ENCODE data around the gene MSI2. TPM values are rescaled to one million over a fixed set of nuclear protein-coding genes. Genes with fewer than 3 reads are reported as not detected.

The MSI2 gene
- total RNA-seq, 2 donors from 2014 or later, result 53.1 to 74.0 TPM

DNA sequence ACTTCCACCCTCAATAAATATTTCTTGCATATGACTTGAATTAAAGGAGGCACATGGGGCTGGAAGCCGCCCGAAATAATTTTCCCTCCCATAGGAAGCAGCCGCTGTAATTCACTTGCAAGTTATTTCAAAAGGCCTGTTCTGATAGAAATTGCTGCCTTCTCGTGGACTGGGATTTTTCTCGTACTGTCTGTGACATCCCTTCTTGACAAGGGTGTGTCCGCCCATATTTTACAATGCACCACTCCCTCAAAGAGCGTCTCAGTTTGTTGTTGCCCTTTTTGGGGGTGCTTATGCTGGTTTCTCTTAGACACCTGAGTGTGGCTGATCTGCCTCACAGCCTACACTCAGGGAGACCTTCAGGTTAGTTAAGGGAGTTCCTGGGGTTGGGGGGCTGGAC is 160.0 kb downstream of the MSI2 start:
- Histone ChIP-seq H3K9me3 (no peaks in the 10 kb centered on the region), H3K27ac (no peak overlapping the region), H3K36me3 (no peaks in the 10 kb centered on the region), H3K4me1 (replicated peaks) (no peaks in the 10 kb centered on the region), H3K4me3 (no peak overlapping the region), H3K27me3 (replicated peaks; ENCODE audit: insufficient read depth) (no peaks in the 10 kb centered on the region)
- DNase-seq (ENCODE audit: low spot score), result no peak
- intact Hi-C loops (cut with DNase I), result no loop called here
- TF ChIP-seq, protein P1, sequence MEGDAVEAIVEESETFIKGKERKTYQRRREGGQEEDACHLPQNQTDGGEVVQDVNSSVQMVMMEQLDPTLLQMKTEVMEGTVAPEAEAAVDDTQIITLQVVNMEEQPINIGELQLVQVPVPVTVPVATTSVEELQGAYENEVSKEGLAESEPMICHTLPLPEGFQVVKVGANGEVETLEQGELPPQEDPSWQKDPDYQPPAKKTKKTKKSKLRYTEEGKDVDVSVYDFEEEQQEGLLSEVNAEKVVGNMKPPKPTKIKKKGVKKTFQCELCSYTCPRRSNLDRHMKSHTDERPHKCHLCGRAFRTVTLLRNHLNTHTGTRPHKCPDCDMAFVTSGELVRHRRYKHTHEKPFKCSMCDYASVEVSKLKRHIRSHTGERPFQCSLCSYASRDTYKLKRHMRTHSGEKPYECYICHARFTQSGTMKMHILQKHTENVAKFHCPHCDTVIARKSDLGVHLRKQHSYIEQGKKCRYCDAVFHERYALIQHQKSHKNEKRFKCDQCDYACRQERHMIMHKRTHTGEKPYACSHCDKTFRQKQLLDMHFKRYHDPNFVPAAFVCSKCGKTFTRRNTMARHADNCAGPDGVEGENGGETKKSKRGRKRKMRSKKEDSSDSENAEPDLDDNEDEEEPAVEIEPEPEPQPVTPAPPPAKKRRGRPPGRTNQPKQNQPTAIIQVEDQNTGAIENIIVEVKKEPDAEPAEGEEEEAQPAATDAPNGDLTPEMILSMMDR (IDR thresholded peaks at IDR 0.05), result no peak
- TF ChIP-seq POLR2AphosphoS5 (IDR thresholded peaks at IDR 0.05) (no peak), POLR2A (IDR thresholded peaks at IDR 0.05) (no peak)
- WGBS, result 95% methylated on average over 7 of the region's 7 CpGs

GRCh38 chr17:57417956-57418355 is 161.6 kb downstream of the MSI2 start:
- Histone ChIP-seq H3K4me3 (no peak overlapping the region), H3K27ac (no peak overlapping the region), H3K36me3 (no peaks in the 10 kb centered on the region), H3K4me1 (replicated peaks) (no peaks in the 10 kb centered on the region), H3K9me3 (no peaks in the 10 kb centered on the region), H3K27me3 (replicated peaks; ENCODE audit: insufficient read depth) (no peaks in the 10 kb centered on the region)
- TF ChIP-seq POLR2AphosphoS5 (IDR thresholded peaks at IDR 0.05), result no peak
- TF ChIP-seq, protein P1 (IDR thresholded peaks at IDR 0.05), result no peak
- TF ChIP-seq POLR2A (IDR thresholded peaks at IDR 0.05), result no peak
- intact Hi-C loops (cut with DNase I), result no loop called here
- DNase-seq (ENCODE audit: low spot score), result no peak
- 76% methylated on average over 7 of the region's 7 CpGs for WGBS

DNA sequence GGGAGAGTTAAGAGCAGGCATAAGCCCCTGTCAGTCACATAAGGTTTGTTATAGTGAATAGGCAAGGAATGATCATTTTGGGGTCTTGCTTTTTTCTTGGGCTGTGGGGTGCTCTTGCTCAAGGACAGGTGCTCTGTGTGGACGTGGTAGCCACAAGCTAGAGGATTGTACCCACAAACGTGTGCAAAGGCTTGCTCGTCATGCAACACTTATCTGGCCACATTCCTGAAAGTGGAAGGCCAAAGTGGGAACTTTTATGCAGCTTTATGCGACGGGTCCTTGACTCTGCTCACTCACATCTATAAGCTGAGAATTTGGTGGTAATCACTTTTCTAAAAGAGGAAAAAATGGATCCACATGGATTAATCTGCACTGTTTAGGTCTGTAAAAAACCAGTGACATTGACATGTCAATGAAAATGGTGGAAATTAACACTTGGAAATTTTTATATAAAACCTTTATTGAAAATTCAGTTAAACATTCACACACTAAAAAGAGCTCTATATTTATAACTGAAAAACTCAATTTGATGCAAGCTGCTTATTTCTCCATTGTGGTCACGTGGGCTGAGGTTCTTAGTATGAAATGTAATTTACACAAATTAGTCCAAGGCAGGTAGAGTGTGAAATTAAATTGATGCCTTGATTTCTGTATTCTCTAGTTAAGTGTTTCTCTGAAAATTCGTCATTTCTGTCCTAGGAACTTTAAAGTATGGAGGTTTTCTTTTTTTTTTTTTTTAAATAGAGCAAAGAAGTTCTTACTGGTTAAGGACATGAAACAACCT is 162.3 kb downstream of the MSI2 start:
- Histone ChIP-seq H3K36me3 (no peaks in the 10 kb centered on the region), H3K9me3 (no peaks in the 10 kb centered on the region), H3K27ac (no peak overlapping the region), H3K4me3 (no peak overlapping the region), H3K4me1 (replicated peaks) (no peaks in the 10 kb centered on the region), H3K27me3 (replicated peaks; ENCODE audit: insufficient read depth) (no peaks in the 10 kb centered on the region)
- DNase-seq (ENCODE audit: low spot score), result no peak
- intact Hi-C loops (cut with DNase I), result no loop called here
- TF ChIP-seq, protein P1 (IDR thresholded peaks at IDR 0.05), result no peak
- no peak for TF ChIP-seq POLR2A (IDR thresholded peaks at IDR 0.05)
- TF ChIP-seq POLR2AphosphoS5 (IDR thresholded peaks at IDR 0.05), result no peak
- 81% methylated on average over 7 of the region's 7 CpGs for WGBS

GRCh38 chr17:57419940-57420550 is 163.7 kb downstream of the MSI2 start:
- Histone ChIP-seq H3K36me3 (no peaks in the 10 kb centered on the region), H3K27ac (no peak overlapping the region), H3K4me3 (no peak overlapping the region), H3K9me3 (no peaks in the 10 kb centered on the region), H3K4me1 (replicated peaks) (peaks cover 4% of the 10 kb centered on the region), H3K27me3 (replicated peaks; ENCODE audit: insufficient read depth) (no peaks in the 10 kb centered on the region)
- no peak for TF ChIP-seq POLR2AphosphoS5 (IDR thresholded peaks at IDR 0.05)
- TF ChIP-seq POLR2A (IDR thresholded peaks at IDR 0.05), result no peak
- TF ChIP-seq, protein P1 (IDR thresholded peaks at IDR 0.05), result no peak
- WGBS, result 83% methylated on average over 11 of the region's 11 CpGs
- intact Hi-C loops (cut with DNase I), result no loop called here
- no peak for DNase-seq (ENCODE audit: low spot score)
